HUES64 (cell line): ENCODE data around the gene PLAAT3. TPM values are rescaled to one million over a fixed set of nuclear protein-coding genes. Genes with fewer than 3 reads are reported as not detected.
"Not testable (repeated sequence)": the region's sequence is repeated elsewhere in the genome, so short reads cannot be mapped to it uniquely, and the experiment has no call there.

Experiments
- H3K27ac ChIP-seq: 2 replicates; pipeline ENCODE4 v1.7.0; 2013; ENCODE audit warnings: low read depth, low read length, inconsistent platforms
- H3K27me3 ChIP-seq: 2 replicates; pipeline ENCODE4 v1.6.1; 2013; ENCODE audit warnings: mild to moderate bottlenecking, low read length; ENCODE audit not compliant: insufficient read depth
- H3K36me3 ChIP-seq: 2 replicates; pipeline ENCODE4 v1.6.1; 2013; ENCODE audit warnings: mild to moderate bottlenecking, low read length; ENCODE audit not compliant: insufficient read depth
- H3K4me1 ChIP-seq: 2 replicates; pipeline ENCODE4 v1.6.1; 2013; ENCODE audit warnings: mild to moderate bottlenecking, low read length, moderate library complexity; ENCODE audit not compliant: insufficient read depth
- H3K4me3 ChIP-seq: 2 replicates; pipeline ENCODE4 v1.5.1; 2013; ENCODE audit warnings: mild to moderate bottlenecking, low read length, moderate library complexity
- H3K9ac ChIP-seq: 2 replicates; pipeline ENCODE4 v1.6.1; 2013; ENCODE audit warnings: mild to moderate bottlenecking, low read depth, low read length
- H3K9me3 ChIP-seq: 2 replicates; pipeline ENCODE4 v1.6.1; 2013; ENCODE audit warnings: low read depth, low read length; ENCODE audit not compliant: insufficient read depth
- WGBS: fragments of 150-250, 120-280 bp; methylation state at CpG from one replicate; pipeline ENCODE4 v1.1.7; 2013; ENCODE audit warnings: missing lambda C conversion rate; 5-methylcytosine and 5-hydroxymethylcytosine counted together
- polyA plus RNA-seq, 2 experiments: library from polyadenylated mRNA; stranded (reverse); fragments of 50-300 nt; gene quantifications; one replicate each; pipeline ENCODE4 v1.2.3, GENCODE V29; 2013

Gene PLAAT3
- polyA plus RNA-seq (2013, experiment 1 of 2) = 64.3 TPM
- polyA plus RNA-seq (2013, experiment 2 of 2) = 76.1 TPM

- Histone ChIP-seq H3K4me1 (peaks cover 31% of the 10 kb centered on the region), H3K9ac (peak within 1 kb of the TSS; percentile 64), H3K27ac (peak within 1 kb of the TSS; percentile 72; the same call in 1 of the 2 replicates), H3K4me3 (peak within 1 kb of the TSS; percentile 83), H3K9me3 (no peaks in the 10 kb centered on the region), H3K27me3 (peaks cover 14% of the 10 kb centered on the region; the same call in 1 of the 2 replicates), H3K36me3 (no peaks in the 10 kb centered on the region)
- WGBS = under 1% methylated on average over 53 of the region's 53 CpGs
Measured at GRCh38 chr11:63614136-63614671, at the start of gene PLAAT3. TSS of gene PLAAT3 (minus strand) at chr11:63614433. CDS start at chr11:63614014, 419 bp downstream.

DNA sequence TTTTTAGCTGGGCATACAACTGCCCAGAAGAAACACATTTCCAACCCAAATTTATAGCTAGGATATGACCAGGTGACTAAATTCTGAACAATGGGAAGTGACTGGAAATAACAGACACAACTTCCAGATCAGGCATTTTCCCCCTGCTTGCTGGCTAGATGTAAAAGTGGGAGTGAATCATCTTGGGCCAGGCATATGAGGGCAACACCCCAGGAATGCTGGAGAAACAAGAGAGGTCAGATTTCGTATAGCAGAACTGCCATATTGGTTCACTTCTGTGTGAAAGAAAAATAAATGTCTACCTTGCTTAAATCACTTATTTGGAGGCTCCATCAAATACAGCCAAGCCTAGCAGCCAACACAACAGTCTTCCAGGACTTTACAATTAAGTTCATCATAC lies 49.6 kb upstream of the PLAAT3 start:
- Histone ChIP-seq H3K27ac (no peak overlapping the region), H3K27me3 (no peaks in the 10 kb centered on the region), H3K4me3 (no peak overlapping the region), H3K36me3 (no peaks in the 10 kb centered on the region; the same call in 1 of the 2 replicates), H3K4me1 (peaks cover 8% of the 10 kb centered on the region; the same call in 1 of the 2 replicates), H3K9me3 (no peaks in the 10 kb centered on the region), H3K9ac (no peak overlapping the region)
- 0% methylated on average over 1 of the region's 1 CpG for WGBS

GRCh38 chr11:63660972-63661371 lies 46.7 kb upstream of the PLAAT3 start:
- H3K27ac ChIP-seq = no peak overlapping the region
- no peaks in the 10 kb centered on the region for H3K9me3 ChIP-seq
- H3K36me3 ChIP-seq = peaks cover 15% of the 10 kb centered on the region
- 95% methylated on average over 8 of the region's 8 CpGs for WGBS
- no peaks in the 10 kb centered on the region for H3K27me3 ChIP-seq
- no peak overlapping the region for H3K4me3 ChIP-seq
- no peak overlapping the region for H3K9ac ChIP-seq
- no peaks in the 10 kb centered on the region; the same call in 1 of the 2 replicates for H3K4me1 ChIP-seq

DNA sequence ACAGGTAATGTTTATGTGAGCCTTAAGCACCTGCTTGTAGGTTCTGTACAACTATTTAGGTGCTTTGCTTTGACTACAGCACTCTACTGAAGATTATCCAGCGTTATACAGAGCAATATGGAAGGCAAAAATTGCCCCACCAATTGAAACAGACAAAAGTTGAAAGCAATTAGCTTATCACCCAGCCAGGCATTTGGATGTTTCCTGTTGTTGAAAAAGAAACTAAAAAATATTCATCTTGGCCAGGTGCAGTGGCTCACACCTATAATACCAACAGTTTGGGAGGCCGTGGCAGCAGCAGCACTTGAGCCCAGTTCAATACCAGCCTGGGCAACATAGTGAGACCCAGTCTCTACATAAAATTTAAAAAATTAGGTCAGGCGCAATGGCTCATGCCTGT lies 38.4 kb upstream of the PLAAT3 start:
- no peak overlapping the region for H3K27ac ChIP-seq
- no peak overlapping the region for H3K4me3 ChIP-seq
- no peak overlapping the region for H3K9ac ChIP-seq
- H3K4me1 ChIP-seq = no peaks in the 10 kb centered on the region
- peaks cover 49% of the 10 kb centered on the region for H3K36me3 ChIP-seq
- H3K9me3 ChIP-seq = no peaks in the 10 kb centered on the region
- no peaks in the 10 kb centered on the region for H3K27me3 ChIP-seq
- 97% methylated on average over 3 of the region's 3 CpGs for WGBS

GRCh38 chr11:63643205-63643604 lies 29.0 kb upstream of the PLAAT3 start:
- Histone ChIP-seq H3K9me3 (no peaks in the 10 kb centered on the region), H3K4me1 (no peaks in the 10 kb centered on the region), H3K9ac (no peak overlapping the region), H3K4me3 (no peak overlapping the region), H3K27ac (no peak overlapping the region), H3K27me3 (no peaks in the 10 kb centered on the region), H3K36me3 (peaks cover 73% of the 10 kb centered on the region)
- 100% methylated on average over 3 of the region's 3 CpGs for WGBS

DNA sequence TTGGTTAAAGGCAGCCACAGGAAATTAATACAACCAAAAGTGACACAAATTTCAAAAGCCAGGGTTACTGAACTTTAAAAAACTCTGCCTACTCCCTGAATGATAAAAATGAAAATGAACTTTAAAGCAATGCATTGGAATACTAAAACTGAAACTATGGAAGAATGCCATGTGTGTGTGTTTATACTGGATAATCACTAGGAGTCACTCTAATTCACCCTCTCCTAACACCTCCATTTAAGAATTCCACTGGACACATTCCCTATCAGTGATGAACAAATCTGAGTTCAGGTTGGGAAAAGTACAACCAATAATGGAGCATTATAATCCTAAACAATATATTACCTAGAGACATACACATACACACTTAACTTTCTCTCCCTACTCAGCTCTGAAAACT lies 27.5 kb upstream of the PLAAT3 start:
- Histone ChIP-seq H3K4me3 (no peak overlapping the region), H3K27me3 (no peaks in the 10 kb centered on the region), H3K27ac (no peak overlapping the region), H3K9me3 (no peaks in the 10 kb centered on the region), H3K9ac (no peak overlapping the region), H3K36me3 (peaks cover 60% of the 10 kb centered on the region), H3K4me1 (no peaks in the 10 kb centered on the region)

DNA sequence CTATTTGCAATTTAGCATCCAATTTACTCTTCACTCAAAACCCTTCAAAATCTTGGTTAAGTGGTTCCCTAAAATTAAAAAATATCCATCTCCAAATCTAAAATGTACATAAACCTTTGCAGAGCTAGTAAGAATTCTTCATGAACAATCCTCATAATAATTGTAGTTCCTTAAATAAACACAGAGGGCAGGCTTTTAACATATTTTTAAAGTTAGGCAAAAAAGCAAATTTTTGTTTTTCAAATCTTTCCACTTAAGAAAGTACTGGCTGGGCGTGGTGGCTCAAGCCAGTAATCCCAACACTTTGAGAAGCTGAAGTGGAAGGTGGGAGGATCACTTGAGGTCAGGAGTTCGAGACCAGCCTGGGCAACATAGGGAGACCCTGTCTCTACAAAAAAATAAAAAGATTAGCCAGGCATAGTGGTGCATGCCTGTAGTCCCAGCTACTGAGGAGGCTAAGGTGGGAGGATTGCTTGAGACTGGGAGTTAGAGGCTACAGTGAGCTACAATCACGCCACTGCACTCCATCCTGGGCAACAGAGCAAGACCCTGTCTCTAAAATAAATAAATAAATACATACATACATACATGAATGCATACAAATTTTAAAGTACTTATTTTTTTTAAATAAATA lies 25.1 kb upstream of the PLAAT3 start:
- WGBS = 92% methylated on average over 2 of the region's 3 CpGs
- H3K9me3 ChIP-seq = no peaks in the 10 kb centered on the region
- H3K27me3 ChIP-seq = no peaks in the 10 kb centered on the region
- 0 out of 2 replicates have a peak, but pooled peaks cover 3% of the 10 kb centered on the region for H3K4me1 ChIP-seq
- H3K4me3 ChIP-seq = no peak overlapping the region
- H3K36me3 ChIP-seq = peaks cover 53% of the 10 kb centered on the region
- no peak overlapping the region for H3K27ac ChIP-seq
- no peak overlapping the region for H3K9ac ChIP-seq

DNA sequence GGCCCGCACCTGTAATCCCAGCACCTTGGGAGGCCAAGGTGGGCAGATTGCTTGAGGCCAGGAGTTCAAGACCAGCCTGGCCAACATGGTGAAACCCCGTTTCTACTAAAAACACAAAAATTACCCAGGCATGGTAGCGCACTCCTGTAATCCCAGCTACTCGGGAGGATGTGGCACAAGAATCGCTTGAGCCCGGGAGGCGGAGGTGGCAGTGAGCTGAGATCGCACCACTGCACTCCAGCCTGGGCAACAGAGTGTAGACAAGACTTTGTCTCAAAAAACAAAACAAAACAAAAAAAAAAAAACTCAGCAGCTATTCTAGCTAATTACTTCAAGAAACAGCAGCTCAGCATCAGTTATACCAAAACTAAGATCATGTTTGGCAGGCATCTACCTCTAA lies 24.2 kb upstream of the PLAAT3 start:
- not testable (repeated sequence) for H3K9me3 ChIP-seq, H3K4me3 ChIP-seq, H3K4me1 ChIP-seq, H3K27me3 ChIP-seq, H3K9ac ChIP-seq, H3K27ac ChIP-seq
- 96% methylated on average over 8 of the region's 8 CpGs for WGBS
- peaks cover 46% of the 10 kb centered on the region for H3K36me3 ChIP-seq

GRCh38 chr11:63635762-63636465 lies 21.7 kb upstream of the PLAAT3 start:
- Histone ChIP-seq H3K9me3 (no peaks in the 10 kb centered on the region), H3K27me3 (no peaks in the 10 kb centered on the region), H3K36me3 (peaks cover 45% of the 10 kb centered on the region), H3K4me1 (0 out of 2 replicates have a peak, but pooled peaks cover 3% of the 10 kb centered on the region), H3K9ac (no peak overlapping the region), H3K27ac (no peak overlapping the region), H3K4me3 (no peak overlapping the region)
- 56% methylated on average over 10 of the region's 10 CpGs for WGBS

DNA sequence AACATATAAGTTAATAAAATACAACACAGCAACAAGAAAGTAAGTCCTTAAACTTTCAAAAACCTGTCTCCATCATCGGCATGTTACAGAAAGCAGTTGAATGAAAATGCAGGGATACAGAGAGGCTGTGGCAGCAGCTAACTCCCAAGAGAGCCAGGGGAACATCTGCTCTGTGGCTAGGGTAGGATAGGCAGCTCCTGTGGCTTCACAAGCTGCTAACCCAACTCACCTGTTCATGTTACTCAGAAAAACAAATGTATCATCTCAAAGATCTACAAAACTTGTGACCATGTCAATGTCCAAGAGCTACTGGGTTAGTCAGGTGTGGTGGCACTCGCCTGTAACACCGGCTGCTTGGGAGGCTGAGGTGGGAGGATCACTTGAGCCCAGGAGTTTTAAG lies 15.2 kb upstream of the PLAAT3 start:
- H3K4me1 ChIP-seq = peaks cover 4% of the 10 kb centered on the region
- peaks cover 58% of the 10 kb centered on the region for H3K36me3 ChIP-seq
- H3K4me3 ChIP-seq = no peak overlapping the region
- no peak overlapping the region for H3K9ac ChIP-seq
- no peaks in the 10 kb centered on the region for H3K9me3 ChIP-seq
- no peaks in the 10 kb centered on the region for H3K27me3 ChIP-seq
- WGBS = 98% methylated on average over 3 of the region's 3 CpGs
- no peak overlapping the region for H3K27ac ChIP-seq

- Histone ChIP-seq H3K4me1 (peaks cover 4% of the 10 kb centered on the region), H3K9me3 (no peaks in the 10 kb centered on the region), H3K4me3 (no peak overlapping the region), H3K27me3 (no peaks in the 10 kb centered on the region), H3K27ac (no peak overlapping the region), H3K36me3 (peaks cover 8% of the 10 kb centered on the region), H3K9ac (no peak overlapping the region)
- WGBS = 87% methylated on average over 7 of the region's 7 CpGs
Measured at GRCh38 chr11:63623513-63624140, 9.4 kb upstream of the PLAAT3 start.
